ENCODE data around the gene RGL1. TPM values are rescaled to one million over a fixed set of nuclear protein-coding genes. Genes with fewer than 3 reads are reported as not detected.
A peak's percentile ranks its signal among the peaks of the same experiment; 100 is the strongest.

The RGL1 gene
- total RNA-seq, 2 experiments from 2014 or later: 2.6 TPM

DNA sequence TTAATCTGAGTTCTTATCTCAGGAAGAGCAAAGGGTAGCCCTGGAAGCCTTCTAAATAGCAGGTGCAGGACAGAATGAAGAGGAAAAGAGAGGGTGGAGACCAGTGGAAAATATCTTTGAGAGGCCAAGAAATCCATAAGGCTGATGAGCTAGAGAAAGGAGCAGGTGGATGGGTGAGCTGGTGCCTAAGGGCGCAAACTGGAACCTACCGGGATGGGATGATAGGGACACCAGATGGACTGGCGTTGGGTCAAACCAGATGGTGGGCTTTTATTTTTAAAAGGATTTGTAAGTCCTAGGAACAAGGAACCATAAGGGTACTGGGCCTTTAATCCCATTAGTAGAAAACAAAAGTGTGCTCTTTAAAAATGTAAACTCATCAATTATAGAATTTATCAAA is 59.7 kb downstream of the RGL1 start:
- Mint-ChIP-seq H3K27ac (no peak overlapping the region), H3K4me1 (no peaks in the 10 kb centered on the region), H3K9me3 (no peaks in the 10 kb centered on the region), H3K36me3 (ENCODE audit: low read depth) (no peaks in the 10 kb centered on the region), H3K27me3 (no peaks in the 10 kb centered on the region), H3K4me3 (no peak overlapping the region)
- CTCF ChIA-PET: interaction anchor here (1.1 kb wide), 1 partner anchor 17 kb away, joined by 3 read pairs; no protein-coding TSS in a partner anchor
- POLR2A ChIA-PET: no interaction called here
- DNase-seq: no peak

- Mint-ChIP-seq H3K9me3 (no peaks in the 10 kb centered on the region), H3K4me1 (peaks cover 11% of the 10 kb centered on the region), H3K27me3 (no peaks in the 10 kb centered on the region), H3K4me3 (no peak overlapping the region), H3K27ac (no peak overlapping the region), H3K36me3 (ENCODE audit: low read depth) (peaks cover 1% of the 10 kb centered on the region)
- CTCF ChIA-PET: interaction anchor here (1.1 to 1.2 kb wide), 2 partner anchors 47 to 52 kb away, joined by 3 read pairs; no protein-coding TSS in a partner anchor
- DNase-seq: no peak
- POLR2A ChIA-PET: no interaction called here
These were observed 64.3 kb downstream of the RGL1 start for GRCh38 chr1:183869230-183869629.

DNA sequence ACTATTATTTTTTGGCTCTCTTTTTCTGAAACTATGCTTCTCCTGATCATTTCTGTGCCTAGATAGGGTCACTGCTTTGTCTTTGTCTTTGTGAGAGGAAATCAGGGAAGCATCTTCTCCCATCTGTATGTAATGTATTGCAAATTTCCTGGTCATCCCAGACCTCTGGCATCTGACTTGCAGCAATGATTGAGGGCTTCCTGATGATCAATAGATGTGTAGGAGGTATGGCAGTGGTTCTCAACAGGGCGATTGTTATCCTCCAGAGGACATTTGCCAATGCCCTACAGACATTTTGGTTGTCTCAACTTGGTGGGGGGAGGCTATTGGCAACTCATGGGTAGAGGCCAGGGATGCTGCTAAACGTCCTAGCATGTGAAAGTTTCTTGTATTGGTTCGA is 64.7 kb downstream of the RGL1 start:
- ChIA-PET POLR2A (no interaction called here), CTCF (no interaction called here)
- no peaks in the 10 kb centered on the region for H3K9me3 Mint-ChIP-seq
- H3K36me3 Mint-ChIP-seq (ENCODE audit: low read depth): peaks cover 5% of the 10 kb centered on the region
- DNase-seq: no peak
- H3K4me1 Mint-ChIP-seq: peaks cover 15% of the 10 kb centered on the region
- H3K27ac Mint-ChIP-seq: no peak overlapping the region
- H3K4me3 Mint-ChIP-seq: no peak overlapping the region
- no peaks in the 10 kb centered on the region for H3K27me3 Mint-ChIP-seq

DNA sequence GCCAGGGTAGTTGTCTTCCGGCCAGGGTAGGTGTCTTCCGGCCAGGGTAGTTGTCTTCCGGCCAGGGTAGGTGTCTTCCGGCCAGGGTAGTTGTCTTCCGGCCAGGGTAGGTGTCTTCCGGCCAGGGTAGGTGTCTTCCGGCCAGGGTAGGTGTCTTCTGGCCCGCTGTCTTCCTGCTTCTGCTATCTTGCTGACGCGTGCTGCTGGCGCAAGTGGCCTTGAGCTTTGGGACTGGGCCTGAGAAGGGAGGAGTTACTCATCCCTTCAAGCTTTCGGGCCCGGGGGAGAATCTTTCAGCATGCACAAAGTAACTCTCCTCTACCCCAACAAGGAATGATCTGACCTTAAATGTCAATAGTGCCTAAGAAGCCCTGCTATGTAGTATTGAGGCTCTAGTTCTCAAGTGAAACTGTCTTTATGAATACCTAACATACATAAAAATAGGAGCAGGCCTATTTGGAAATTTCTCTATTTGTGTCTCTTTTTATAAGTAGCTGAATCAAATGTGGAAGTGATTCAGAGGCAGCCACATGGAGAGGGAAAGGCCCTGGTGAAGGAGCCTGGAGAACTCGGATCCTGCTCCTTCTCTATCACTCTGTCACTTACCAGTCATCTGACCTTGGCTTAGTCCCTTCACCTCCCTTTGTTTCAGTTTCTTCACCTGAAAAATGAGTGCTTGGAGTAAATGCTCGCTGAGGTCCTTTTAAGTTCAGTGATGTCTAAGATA is 65.6 kb downstream of the RGL1 start:
- Mint-ChIP-seq H3K27me3 (no peaks in the 10 kb centered on the region), H3K27ac (no peak overlapping the region), H3K4me3 (no peak overlapping the region), H3K4me1 (peaks cover 15% of the 10 kb centered on the region), H3K9me3 (no peaks in the 10 kb centered on the region), H3K36me3 (ENCODE audit: low read depth) (peaks cover 5% of the 10 kb centered on the region)
- ChIA-PET CTCF (interaction anchor here (1.5 kb wide), 1 partner anchor 45 kb away, joined by 6 read pairs; no protein-coding TSS in a partner anchor), POLR2A (no interaction called here)
- no peak for DNase-seq

- CTCF ChIA-PET: interaction anchor here (1.5 kb wide), 1 partner anchor 45 kb away, joined by 6 read pairs; no protein-coding TSS in a partner anchor
- Mint-ChIP-seq H3K27me3 (no peaks in the 10 kb centered on the region), H3K36me3 (ENCODE audit: low read depth) (peaks cover 5% of the 10 kb centered on the region)
These were observed 66.2 kb downstream of the RGL1 start for GRCh38 chr1:183871142-183871541.

GRCh38 chr1:183871601-183872000 is 66.7 kb downstream of the RGL1 start:
- DNase-seq: no peak
- H3K27me3 Mint-ChIP-seq: no peaks in the 10 kb centered on the region
- ChIA-PET POLR2A (no interaction called here), CTCF (no interaction called here)
- peaks cover 15% of the 10 kb centered on the region for H3K4me1 Mint-ChIP-seq
- H3K27ac Mint-ChIP-seq: no peak overlapping the region
- H3K36me3 Mint-ChIP-seq (ENCODE audit: low read depth): peaks cover 5% of the 10 kb centered on the region
- H3K4me3 Mint-ChIP-seq: no peak overlapping the region
- no peaks in the 10 kb centered on the region for H3K9me3 Mint-ChIP-seq

More at GRCh38 chr1:183871142-183871541, 66.2 kb downstream of the RGL1 start:
- no peak for DNase-seq
- Mint-ChIP-seq H3K4me3 (no peak overlapping the region), H3K27ac (no peak overlapping the region), H3K9me3 (no peaks in the 10 kb centered on the region), H3K4me1 (peaks cover 15% of the 10 kb centered on the region)
- POLR2A ChIA-PET: no interaction called here

- H3K36me3 Mint-ChIP-seq (ENCODE audit: low read depth): peaks cover 5% of the 10 kb centered on the region
- no peak overlapping the region for H3K27ac Mint-ChIP-seq
- CTCF ChIA-PET: no interaction called here
- no peaks in the 10 kb centered on the region for H3K9me3 Mint-ChIP-seq
- H3K27me3 Mint-ChIP-seq: no peaks in the 10 kb centered on the region
- DNase-seq: no peak
- no peak overlapping the region for H3K4me3 Mint-ChIP-seq
- POLR2A ChIA-PET: no interaction called here
- H3K4me1 Mint-ChIP-seq: peaks cover 15% of the 10 kb centered on the region
These were observed 67.5 kb downstream of the RGL1 start for GRCh38 chr1:183872403-183872802.

DNA sequence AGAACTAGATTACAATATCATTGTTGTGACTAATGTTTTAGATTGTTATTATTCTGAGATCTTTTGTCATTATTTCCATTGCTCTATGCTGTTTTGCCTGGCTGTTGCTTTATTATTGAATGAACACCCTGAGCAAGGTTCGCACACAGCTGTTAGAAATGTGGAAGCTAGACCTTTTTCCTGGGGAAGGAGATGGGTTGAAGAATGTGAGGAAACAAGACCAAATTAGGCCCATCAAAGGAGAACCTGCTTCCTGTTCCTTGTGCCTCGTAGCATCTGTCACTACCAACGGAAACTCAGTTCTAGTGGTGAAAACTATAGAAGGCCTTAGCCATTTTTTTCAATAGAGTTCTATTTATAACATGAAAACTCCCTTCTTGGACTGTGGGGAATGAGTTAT is 68.7 kb downstream of the RGL1 start:
- H3K4me3 Mint-ChIP-seq: no peak overlapping the region
- no peaks in the 10 kb centered on the region for H3K27me3 Mint-ChIP-seq
- POLR2A ChIA-PET: no interaction called here
- H3K27ac Mint-ChIP-seq: peak overlapping the region; percentile 46
- H3K9me3 Mint-ChIP-seq: no peaks in the 10 kb centered on the region
- no peak for DNase-seq
- peaks cover 5% of the 10 kb centered on the region for H3K36me3 Mint-ChIP-seq (ENCODE audit: low read depth)
- CTCF ChIA-PET: interaction anchor here (0.7 to 1.3 kb wide), 2 partner anchors 11 to 42 kb away, joined by 3 to 6 read pairs; no protein-coding TSS in a partner anchor
- H3K4me1 Mint-ChIP-seq: peaks cover 15% of the 10 kb centered on the region

DNA sequence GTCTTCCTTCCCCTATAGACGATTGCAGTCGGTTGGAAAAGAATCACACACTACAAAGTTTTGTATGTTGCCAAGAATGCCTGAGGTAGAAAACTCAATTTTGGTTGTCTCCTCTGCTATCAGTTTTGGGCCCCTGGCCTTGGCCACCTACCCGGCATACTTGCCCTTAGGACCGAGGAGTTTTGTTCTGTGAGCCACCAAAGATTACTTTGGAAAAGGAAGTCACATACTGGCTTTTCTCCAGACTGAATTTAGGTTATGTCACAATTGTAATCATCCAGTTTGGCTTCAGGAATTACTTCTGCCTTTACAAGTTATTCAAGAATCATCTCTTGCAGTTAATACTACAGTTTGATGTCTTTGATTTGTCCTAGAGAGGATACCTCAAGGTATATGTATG is 71.4 kb downstream of the RGL1 start:
- no peaks in the 10 kb centered on the region for H3K9me3 Mint-ChIP-seq
- ChIA-PET POLR2A (no interaction called here), CTCF (no interaction called here)
- peaks cover 5% of the 10 kb centered on the region for H3K36me3 Mint-ChIP-seq (ENCODE audit: low read depth)
- H3K27me3 Mint-ChIP-seq: no peaks in the 10 kb centered on the region
- DNase-seq: no peak
- peaks cover 13% of the 10 kb centered on the region for H3K4me1 Mint-ChIP-seq
- no peak overlapping the region for H3K4me3 Mint-ChIP-seq
- H3K27ac Mint-ChIP-seq: no peak overlapping the region

GRCh38 chr1:183877053-183877720 is 72.3 kb downstream of the RGL1 start:
- DNase-seq: no peak
- Mint-ChIP-seq H3K27me3 (no peaks in the 10 kb centered on the region), H3K36me3 (ENCODE audit: low read depth) (peaks cover 5% of the 10 kb centered on the region), H3K27ac (no peak overlapping the region), H3K4me1 (peaks cover 13% of the 10 kb centered on the region), H3K4me3 (no peak overlapping the region), H3K9me3 (no peaks in the 10 kb centered on the region)
- POLR2A ChIA-PET: no interaction called here
- CTCF ChIA-PET: interaction anchor here (1.4 kb wide), 1 partner anchor 13 kb away, joined by 3 read pairs; no protein-coding TSS in a partner anchor

GRCh38 chr1:183879494-183879893 is 74.6 kb downstream of the RGL1 start:
- Mint-ChIP-seq H3K36me3 (ENCODE audit: low read depth) (peaks cover 1% of the 10 kb centered on the region), H3K27ac (no peak overlapping the region), H3K9me3 (no peaks in the 10 kb centered on the region), H3K4me1 (peaks cover 2% of the 10 kb centered on the region), H3K27me3 (no peaks in the 10 kb centered on the region), H3K4me3 (no peak overlapping the region)
- DNase-seq: no peak
- CTCF ChIA-PET: no interaction called here
- POLR2A ChIA-PET: no interaction called here

DNA sequence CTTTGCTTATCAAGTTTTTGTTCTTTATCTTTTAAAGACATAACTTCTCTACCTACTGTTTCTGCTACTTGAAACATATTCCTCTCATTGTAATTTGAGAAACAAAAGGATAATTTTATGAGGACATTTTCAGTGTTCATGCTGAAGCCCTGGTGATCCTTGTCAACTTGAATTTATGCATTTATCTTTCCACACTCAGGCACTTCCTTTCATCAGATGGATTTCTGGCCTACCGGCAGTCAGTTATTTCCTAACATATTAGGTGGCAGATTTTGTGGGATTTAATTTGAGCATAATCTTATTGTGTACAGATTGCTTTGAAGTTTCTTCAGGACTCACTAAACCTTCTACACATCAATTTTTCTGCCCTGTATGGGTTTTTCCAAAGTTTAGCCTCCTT is 75.0 kb downstream of the RGL1 start:
- no peak for DNase-seq
- H3K9me3 Mint-ChIP-seq: no peaks in the 10 kb centered on the region
- CTCF ChIA-PET: no interaction called here

GRCh38 chr1:183880531-183881243 is 75.8 kb downstream of the RGL1 start:
- no peak overlapping the region for H3K4me3 Mint-ChIP-seq
- H3K4me1 Mint-ChIP-seq: no peaks in the 10 kb centered on the region
- H3K36me3 Mint-ChIP-seq (ENCODE audit: low read depth): peaks cover 1% of the 10 kb centered on the region
- H3K9me3 Mint-ChIP-seq: no peaks in the 10 kb centered on the region
- H3K27ac Mint-ChIP-seq: no peak overlapping the region
- DNase-seq: no peak
- H3K27me3 Mint-ChIP-seq: no peaks in the 10 kb centered on the region
- ChIA-PET CTCF (no interaction called here), POLR2A (no interaction called here)

More for the DNA sequence above, 75.0 kb downstream of the RGL1 start:
- no peaks in the 10 kb centered on the region for H3K36me3 Mint-ChIP-seq (ENCODE audit: low read depth)
- H3K27me3 Mint-ChIP-seq: no peaks in the 10 kb centered on the region
- H3K4me3 Mint-ChIP-seq: no peak overlapping the region
- H3K27ac Mint-ChIP-seq: no peak overlapping the region
- no peaks in the 10 kb centered on the region for H3K4me1 Mint-ChIP-seq
- POLR2A ChIA-PET: no interaction called here
